Stomach (tissue), 4 donors: ENCODE measurements around the gene PLXNA2.

ENCODE experiments used
- POLR2A ChIP-seq, 4 donors: fragments of 450-650 bp; IDR thresholded peaks; one replicate each; pipeline ENCODE4 v1.6.1; 2016; ENCODE audit warnings: antibody characterized with exemption in 4 of 4, control low read depth in 2 of 4, mild to moderate bottlenecking in 1 of 4, moderate library complexity in 1 of 4
- POLR2AphosphoS5 ChIP-seq, 3 donors: sonication (generic); formaldehyde crosslinking; IDR thresholded peaks; one replicate each; pipeline ENCODE4 v1.6.1; 2016; ENCODE audit warnings: antibody characterized with exemption in 3 of 3
- TF ChIP-seq, protein P1 (sequence below), 7 experiments: fragments of 450-650 bp in 4 of 7; fragments of 200-600 bp in 3 of 7; sonication (generic) in 3 of 7; IDR thresholded peaks; one replicate each; pipeline ENCODE4 v1.5.1; 2016 to 2019; ENCODE audit warnings: antibody characterized with exemption in 7 of 7, control low read depth in 2 of 7, mild to moderate bottlenecking in 1 of 7

GRCh38 chr1:208054485-208054884 is 189.7 kb downstream of the PLXNA2 start:
- TF ChIP-seq POLR2A (IDR thresholded peaks at IDR 0.05), result no peak
- no peak for TF ChIP-seq POLR2AphosphoS5 (IDR thresholded peaks at IDR 0.05)
- TF ChIP-seq, protein P1, sequence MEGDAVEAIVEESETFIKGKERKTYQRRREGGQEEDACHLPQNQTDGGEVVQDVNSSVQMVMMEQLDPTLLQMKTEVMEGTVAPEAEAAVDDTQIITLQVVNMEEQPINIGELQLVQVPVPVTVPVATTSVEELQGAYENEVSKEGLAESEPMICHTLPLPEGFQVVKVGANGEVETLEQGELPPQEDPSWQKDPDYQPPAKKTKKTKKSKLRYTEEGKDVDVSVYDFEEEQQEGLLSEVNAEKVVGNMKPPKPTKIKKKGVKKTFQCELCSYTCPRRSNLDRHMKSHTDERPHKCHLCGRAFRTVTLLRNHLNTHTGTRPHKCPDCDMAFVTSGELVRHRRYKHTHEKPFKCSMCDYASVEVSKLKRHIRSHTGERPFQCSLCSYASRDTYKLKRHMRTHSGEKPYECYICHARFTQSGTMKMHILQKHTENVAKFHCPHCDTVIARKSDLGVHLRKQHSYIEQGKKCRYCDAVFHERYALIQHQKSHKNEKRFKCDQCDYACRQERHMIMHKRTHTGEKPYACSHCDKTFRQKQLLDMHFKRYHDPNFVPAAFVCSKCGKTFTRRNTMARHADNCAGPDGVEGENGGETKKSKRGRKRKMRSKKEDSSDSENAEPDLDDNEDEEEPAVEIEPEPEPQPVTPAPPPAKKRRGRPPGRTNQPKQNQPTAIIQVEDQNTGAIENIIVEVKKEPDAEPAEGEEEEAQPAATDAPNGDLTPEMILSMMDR (IDR thresholded peaks at IDR 0.05), result no peak
